HG03025 (cell line): ENCODE data around the gene PELI1.
"Not testable (repeated sequence)": the region's sequence is repeated elsewhere in the genome, so short reads cannot be mapped to it uniquely, and the experiment has no call there.

ENCODE experiments used
- ATAC-seq: cut with Tn5 transposase; IDR thresholded peaks from one replicate; pipeline ENCODE4 v1.9.1; 2021; ENCODE audit warnings: mild to moderate bottlenecking, moderate library complexity; ENCODE audit not compliant: unreplicated experiment, low FRiP score

PELI1 gene

GRCh38 chr2:64093341-64093740 lies 50.9 kb downstream of the PELI1 start:
- ATAC-seq, result no peak

- peak; percentile 62 for ATAC-seq
Measured at GRCh38 chr2:64092502-64092901, 51.7 kb downstream of the PELI1 start.

GRCh38 chr2:64090264-64090663 lies 54.0 kb downstream of the PELI1 start:
- ATAC-seq, result no peak

GRCh38 chr2:64086347-64087082 lies 57.7 kb downstream of the PELI1 start:
- no peak for ATAC-seq

- ATAC-seq, result no peak
Measured at GRCh38 chr2:64085936-64086335, 58.3 kb downstream of the PELI1 start.

GRCh38 chr2:64081046-64081445 lies 63.2 kb downstream of the PELI1 start:
- no peak for ATAC-seq

GRCh38 chr2:64080179-64080578 lies 64.0 kb downstream of the PELI1 start:
- no peak for ATAC-seq

GRCh38 chr2:64079688-64080087 lies 64.5 kb downstream of the PELI1 start:
- ATAC-seq, result not testable (repeated sequence)

- ATAC-seq, result not testable (repeated sequence)
Measured at GRCh38 chr2:64076828-64077227, 67.4 kb downstream of the PELI1 start.

- ATAC-seq, result not testable (repeated sequence)
Measured at GRCh38 chr2:64074616-64075015, 69.6 kb downstream of the PELI1 start.

- no peak for ATAC-seq
Measured at GRCh38 chr2:64067326-64067725, 76.9 kb downstream of the PELI1 start.

- no peak for ATAC-seq
Measured at GRCh38 chr2:64065516-64065915, 78.7 kb downstream of the PELI1 start.

- ATAC-seq, result no peak
Measured at GRCh38 chr2:64063924-64064331, 80.3 kb downstream of the PELI1 start.

GRCh38 chr2:64063454-64063853 lies 80.8 kb downstream of the PELI1 start:
- ATAC-seq, result no peak

- no peak for ATAC-seq
Measured at GRCh38 chr2:64062840-64063239, 81.4 kb downstream of the PELI1 start.

GRCh38 chr2:64059270-64059669 lies 85.0 kb downstream of the PELI1 start:
- no peak for ATAC-seq

GRCh38 chr2:64056021-64056420 lies 88.2 kb downstream of the PELI1 start:
- no peak for ATAC-seq

GRCh38 chr2:64054161-64054915 lies 89.9 kb downstream of the PELI1 start:
- ATAC-seq, result no peak

- ATAC-seq, result no peak
Measured at GRCh38 chr2:64052463-64053241, 91.6 kb downstream of the PELI1 start.

- peak; percentile 57 for ATAC-seq
Measured at GRCh38 chr2:64049633-64050220, 94.5 kb downstream of the PELI1 start.

- ATAC-seq, result no peak
Measured at GRCh38 chr2:64045938-64046337, 98.3 kb downstream of the PELI1 start.
